ENCODE measurements around the gene GPR162. TPM values are rescaled to one million over a fixed set of nuclear protein-coding genes. Genes with fewer than 3 reads are reported as not detected.
A peak's percentile ranks its signal among the peaks of the same experiment; 100 is the strongest.

GPR162 gene
- polyA plus RNA-seq, 6 donors from 2014 or later = not detected

DNA sequence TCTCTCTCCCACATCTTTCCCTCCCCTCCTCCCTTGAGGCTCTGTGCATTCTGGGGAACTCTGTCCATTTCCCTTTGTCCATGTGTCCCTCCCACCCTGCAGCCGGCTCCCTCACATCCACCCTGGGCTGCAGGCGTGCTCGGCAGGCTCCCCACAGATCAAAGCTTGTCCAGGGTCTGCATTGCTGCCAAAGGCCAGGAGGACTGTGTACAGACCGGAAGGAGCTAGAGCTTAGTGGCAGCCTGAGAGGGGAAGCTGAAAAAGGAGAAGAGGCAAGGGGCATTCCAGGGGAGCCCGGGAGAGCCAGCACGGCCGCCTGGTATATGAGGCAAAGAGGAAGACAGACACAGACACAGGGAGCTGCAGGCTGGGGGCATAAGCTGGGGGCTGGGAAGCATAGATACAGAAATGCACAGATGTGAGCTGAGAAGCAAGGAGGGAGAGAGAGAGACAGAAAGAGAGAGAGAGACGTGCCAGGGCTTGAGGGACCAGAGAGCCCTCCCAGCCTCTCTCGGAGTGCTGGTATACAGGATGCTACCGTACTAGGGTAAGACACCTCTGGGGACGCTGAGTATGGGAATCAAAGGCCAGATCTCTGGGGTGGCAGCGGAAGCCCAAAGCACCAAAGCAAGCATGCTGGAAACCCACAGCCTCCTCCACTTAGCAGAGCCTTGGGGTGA, 29.0 kb upstream of the GPR162 start:
- Mint-ChIP-seq H3K27me3 (peaks cover 45 to 71% (median 69%) of the 10 kb centered on the region in 3 donors), H3K9me3 (peaks cover 0 to 3% (median 0%) of the 10 kb centered on the region in 7 donors), H3K27ac (peak overlapping the region in 1 of 6 donors; percentile 29), H3K36me3 (no peaks in the 10 kb centered on the region), H3K4me1 (peaks cover 18 to 24% (median 21%) of the 10 kb centered on the region in 3 donors), H3K4me3 (peak overlapping the region; percentile 3 to 85 (median 57))
- peak; percentile 26 for DNase-seq
- ATAC-seq (ENCODE audit: low read depth in 2 of 2) = peak; percentile 94

DNA sequence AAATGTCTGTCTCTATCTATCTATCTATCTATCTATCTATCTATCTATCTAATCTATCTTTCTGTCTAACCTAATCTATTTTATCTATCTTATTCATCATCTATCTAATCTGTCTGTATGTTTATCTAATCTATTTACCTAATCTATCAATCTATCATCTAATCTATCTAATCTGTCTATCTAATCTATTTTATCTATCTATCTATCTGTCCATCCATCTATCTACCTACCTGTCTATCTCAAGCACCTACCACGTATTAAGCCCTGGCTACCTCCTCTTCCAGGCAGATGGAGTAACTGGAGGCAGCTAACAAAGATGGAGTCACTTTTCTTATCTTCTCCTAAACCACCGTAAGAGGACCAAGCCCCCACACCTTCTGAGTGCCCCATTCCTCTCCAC, 26.5 kb upstream of the GPR162 start:
- ATAC-seq (ENCODE audit: low read depth in 2 of 2) (no peak), DNase-seq (no peak)
- no peak overlapping the region for H3K27ac Mint-ChIP-seq
- H3K27me3 Mint-ChIP-seq = peaks cover 53 to 71% (median 70%) of the 10 kb centered on the region in 3 donors
- H3K9me3 Mint-ChIP-seq = peaks cover 0 to 3% (median 0%) of the 10 kb centered on the region in 7 donors
- H3K4me1 Mint-ChIP-seq = peaks cover 18 to 24% (median 21%) of the 10 kb centered on the region in 3 donors
- H3K4me3 Mint-ChIP-seq = no peak overlapping the region
- H3K36me3 Mint-ChIP-seq = no peaks in the 10 kb centered on the region

DNA sequence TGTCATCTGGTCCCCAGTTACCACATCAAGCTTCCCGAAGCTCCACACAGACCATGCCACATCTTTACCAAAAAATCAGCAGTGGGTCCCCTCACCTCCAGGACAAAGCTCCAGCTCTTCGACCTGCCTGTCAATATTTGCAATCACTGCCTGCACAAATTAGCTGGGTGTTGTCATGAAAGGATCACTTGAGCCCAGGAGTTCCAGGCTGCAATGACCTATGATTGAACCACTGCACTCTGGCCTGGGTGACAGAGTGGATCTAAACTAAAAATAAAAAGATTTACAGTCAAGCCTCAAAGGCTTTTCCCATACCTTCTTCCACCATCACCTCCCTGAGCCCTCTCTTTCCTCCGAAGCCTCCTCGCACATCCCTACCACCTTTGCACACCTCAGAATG, 25.0 kb upstream of the GPR162 start:
- no peak for ATAC-seq (ENCODE audit: low read depth in 2 of 2)
- DNase-seq = no peak
- Mint-ChIP-seq H3K4me1 (peaks cover 18 to 24% (median 21%) of the 10 kb centered on the region in 3 donors), H3K27me3 (peaks cover 53 to 71% (median 70%) of the 10 kb centered on the region in 3 donors), H3K4me3 (no peak overlapping the region), H3K27ac (peak overlapping the region in 2 of 6 donors; percentile 3 to 4), H3K9me3 (peaks cover 0 to 3% (median 0%) of the 10 kb centered on the region in 7 donors), H3K36me3 (no peaks in the 10 kb centered on the region)

DNA sequence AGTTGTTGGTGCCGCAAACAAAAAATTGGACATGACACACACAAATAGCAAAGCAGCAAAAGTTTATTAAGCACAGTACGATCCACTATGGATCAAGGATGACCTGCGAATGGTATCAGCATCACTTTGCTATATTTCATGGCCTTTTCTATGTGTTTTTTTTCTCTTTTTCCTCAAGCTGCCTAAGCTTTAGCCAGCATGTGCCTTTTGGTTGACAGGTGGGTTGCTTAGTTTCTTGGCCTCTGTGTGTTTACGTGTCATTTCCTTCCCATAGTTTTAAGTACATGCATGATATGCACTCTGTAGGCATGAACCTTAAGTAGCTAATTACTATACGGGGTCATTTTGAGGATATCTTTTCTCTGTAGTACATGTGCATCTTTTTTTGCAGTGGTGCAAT, 22.5 kb upstream of the GPR162 start:
- ATAC-seq (ENCODE audit: low read depth in 2 of 2) = no peak
- DNase-seq = no peak
- Mint-ChIP-seq H3K27me3 (peaks cover 42 to 59% (median 49%) of the 10 kb centered on the region in 3 donors), H3K9me3 (no peaks in the 10 kb centered on the region), H3K4me1 (peaks cover 0 to 3% (median 0%) of the 10 kb centered on the region in 3 donors), H3K27ac (no peak overlapping the region), H3K4me3 (no peak overlapping the region), H3K36me3 (no peaks in the 10 kb centered on the region)

DNA sequence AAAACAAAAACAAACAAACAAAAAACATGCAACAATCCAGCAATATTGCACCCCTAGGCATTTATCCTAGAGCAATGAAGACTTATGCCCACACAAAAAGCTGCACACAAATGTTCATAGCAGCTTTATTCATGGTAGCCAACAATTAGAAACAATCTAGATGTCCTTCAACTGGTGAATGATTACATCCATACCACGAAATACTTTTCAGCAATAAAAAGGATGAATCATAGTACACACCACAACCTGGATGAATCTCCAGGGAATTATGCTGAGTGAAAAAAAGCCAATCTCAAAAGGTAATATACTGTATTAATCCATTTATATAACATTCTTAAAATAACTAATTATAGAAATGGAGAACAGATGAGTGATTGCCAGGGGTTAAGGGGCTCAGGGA, 14.5 kb upstream of the GPR162 start:
- peaks cover 0 to 6% (median 0%) of the 10 kb centered on the region in 3 donors for H3K4me1 Mint-ChIP-seq
- H3K27ac Mint-ChIP-seq = no peak overlapping the region
- H3K9me3 Mint-ChIP-seq = no peaks in the 10 kb centered on the region
- DNase-seq (no peak), ATAC-seq (ENCODE audit: low read depth in 2 of 2) (no peak)
- no peaks in the 10 kb centered on the region for H3K36me3 Mint-ChIP-seq
- H3K4me3 Mint-ChIP-seq = no peak overlapping the region
- H3K27me3 Mint-ChIP-seq = peaks cover 0 to 18% (median 5%) of the 10 kb centered on the region in 3 donors

DNA sequence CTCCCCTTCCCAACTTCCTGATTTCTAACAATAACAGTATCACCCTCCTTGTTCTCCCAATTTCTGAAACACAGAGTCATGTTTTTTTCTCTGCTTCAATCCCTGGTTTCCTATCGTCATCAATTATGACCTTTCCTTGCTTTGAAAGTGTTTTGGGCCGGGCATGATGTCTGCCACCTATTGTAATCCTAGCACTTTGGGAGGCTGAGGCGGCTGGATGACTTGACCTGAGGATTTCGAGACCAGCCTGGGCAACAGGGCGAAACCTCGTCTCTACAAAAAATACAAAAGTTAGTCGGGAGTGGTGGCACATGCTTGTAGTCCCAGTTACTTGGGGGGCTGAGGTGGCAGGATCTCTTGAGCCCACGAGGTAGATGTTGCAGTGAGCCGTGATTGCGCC, 12.6 kb upstream of the GPR162 start:
- Mint-ChIP-seq H3K4me1 (peaks cover 0 to 14% (median 0%) of the 10 kb centered on the region in 3 donors), H3K27ac (no peak overlapping the region), H3K36me3 (no peaks in the 10 kb centered on the region), H3K4me3 (no peak overlapping the region), H3K9me3 (no peaks in the 10 kb centered on the region), H3K27me3 (peaks cover 3 to 17% (median 10%) of the 10 kb centered on the region in 3 donors)
- DNase-seq (no peak), ATAC-seq (ENCODE audit: low read depth in 2 of 2) (no peak)

DNA sequence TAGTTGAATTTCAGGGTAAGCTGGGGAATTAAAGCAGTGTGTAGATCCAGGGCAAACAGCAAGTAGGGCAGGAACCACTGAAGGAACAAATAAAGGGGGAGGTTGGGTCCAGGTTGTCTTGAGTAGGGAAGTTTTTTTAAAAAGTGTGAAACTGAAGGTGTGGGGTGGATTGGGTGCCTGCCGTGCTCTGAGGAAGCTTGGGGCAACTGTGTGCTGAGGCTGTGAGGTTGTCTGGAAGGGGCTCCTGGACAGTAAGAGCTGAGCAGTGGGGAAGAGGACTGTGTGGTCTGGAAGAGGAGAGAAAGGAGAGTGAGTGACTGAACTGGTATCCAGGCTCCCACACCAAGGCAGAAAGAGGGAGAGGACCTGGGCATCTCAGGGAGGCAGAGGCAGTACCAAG, 10.9 kb upstream of the GPR162 start:
- peaks cover 10 to 23% (median 14%) of the 10 kb centered on the region in 3 donors for H3K27me3 Mint-ChIP-seq
- no peaks in the 10 kb centered on the region for H3K36me3 Mint-ChIP-seq
- ATAC-seq (ENCODE audit: low read depth in 2 of 2) (no peak), DNase-seq (no peak)
- no peaks in the 10 kb centered on the region for H3K9me3 Mint-ChIP-seq
- H3K27ac Mint-ChIP-seq = peak overlapping the region in 1 of 6 donors; percentile 89
- no peak overlapping the region for H3K4me3 Mint-ChIP-seq
- peaks cover 0 to 14% (median 0%) of the 10 kb centered on the region in 3 donors for H3K4me1 Mint-ChIP-seq

DNA sequence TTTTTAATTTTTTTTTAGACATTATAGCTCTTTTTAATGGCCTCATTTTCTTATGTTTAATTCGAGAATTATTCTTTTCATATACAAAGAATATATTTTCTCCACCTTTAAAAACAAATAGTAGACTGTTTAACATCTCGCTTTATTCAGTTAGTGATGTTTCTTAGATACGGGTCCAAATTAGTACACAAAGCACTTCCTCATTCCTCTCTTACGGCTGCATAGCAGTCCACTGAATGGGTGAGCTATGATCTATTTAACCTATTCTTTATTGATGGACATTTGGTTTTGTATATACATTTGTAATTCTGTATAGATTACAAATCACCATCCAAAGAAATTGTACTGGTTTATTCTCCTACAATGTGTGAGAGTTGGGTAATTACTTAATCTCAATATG, 8.3 kb upstream of the GPR162 start:
- no peak for ATAC-seq (ENCODE audit: low read depth in 2 of 2)
- Mint-ChIP-seq H3K27me3 (peaks cover 14 to 29% (median 22%) of the 10 kb centered on the region in 3 donors), H3K4me3 (no peak overlapping the region), H3K36me3 (no peaks in the 10 kb centered on the region), H3K9me3 (no peaks in the 10 kb centered on the region), H3K4me1 (peaks cover 0 to 15% (median 3%) of the 10 kb centered on the region in 3 donors), H3K27ac (no peak overlapping the region)
- no peak for DNase-seq

DNA sequence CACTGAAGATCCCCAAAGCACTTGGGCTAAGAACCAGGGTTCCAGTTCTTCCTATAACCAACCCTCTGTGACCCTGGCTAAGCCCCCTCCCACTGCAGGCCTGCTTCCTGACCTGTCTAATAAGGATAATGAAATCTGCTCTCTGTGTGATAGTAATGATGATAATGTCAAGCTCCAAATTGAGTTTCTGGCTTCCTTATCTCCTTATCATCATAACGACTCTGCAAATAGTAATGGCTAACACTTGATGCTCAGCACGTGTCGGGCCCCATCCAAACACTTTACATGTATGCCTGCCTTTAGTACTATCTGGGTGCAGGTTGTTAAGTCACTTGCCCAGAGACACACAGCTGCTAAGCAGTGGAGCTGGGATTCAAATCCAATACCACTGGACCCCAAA, 5.0 kb upstream of the GPR162 start:
- Mint-ChIP-seq H3K36me3 (no peaks in the 10 kb centered on the region), H3K27ac (no peak overlapping the region), H3K27me3 (peaks cover 30 to 50% (median 47%) of the 10 kb centered on the region in 3 donors)

DNA sequence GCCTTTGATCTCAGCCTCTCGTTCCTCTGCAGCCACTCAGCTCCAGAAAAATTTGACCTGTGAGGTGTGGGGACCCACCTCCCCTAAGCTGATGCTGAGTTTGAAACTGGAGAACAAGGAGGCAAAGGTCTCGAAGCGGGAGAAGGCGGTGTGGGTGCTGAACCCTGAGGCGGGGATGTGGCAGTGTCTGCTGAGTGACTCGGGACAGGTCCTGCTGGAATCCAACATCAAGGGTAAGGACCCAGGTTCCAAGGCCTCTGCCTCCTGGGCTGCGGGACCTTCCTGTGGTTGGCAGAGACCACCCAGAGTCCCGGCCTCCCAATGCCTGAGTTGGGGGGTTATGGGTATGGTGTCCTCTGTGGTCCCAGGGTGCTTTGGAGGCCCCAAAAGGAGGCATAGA, 4.5 kb upstream of the GPR162 start:
- ATAC-seq (ENCODE audit: low read depth in 2 of 2) (no peak), DNase-seq (no peak)
- peaks cover 30 to 54% (median 52%) of the 10 kb centered on the region in 3 donors for H3K27me3 Mint-ChIP-seq
- H3K9me3 Mint-ChIP-seq = no peaks in the 10 kb centered on the region
- H3K27ac Mint-ChIP-seq = no peak overlapping the region
- no peaks in the 10 kb centered on the region for H3K36me3 Mint-ChIP-seq
- peak overlapping the region in 1 of 8 donors; percentile 66 for H3K4me3 Mint-ChIP-seq
- H3K4me1 Mint-ChIP-seq = peaks cover 10 to 21% (median 11%) of the 10 kb centered on the region in 3 donors

More for the DNA sequence above, 5.0 kb upstream of the GPR162 start:
- Mint-ChIP-seq H3K4me1 (peaks cover 7 to 20% (median 7%) of the 10 kb centered on the region in 3 donors), H3K4me3 (no peak overlapping the region), H3K9me3 (no peaks in the 10 kb centered on the region)
- ATAC-seq (ENCODE audit: low read depth in 2 of 2) (no peak), DNase-seq (no peak)

DNA sequence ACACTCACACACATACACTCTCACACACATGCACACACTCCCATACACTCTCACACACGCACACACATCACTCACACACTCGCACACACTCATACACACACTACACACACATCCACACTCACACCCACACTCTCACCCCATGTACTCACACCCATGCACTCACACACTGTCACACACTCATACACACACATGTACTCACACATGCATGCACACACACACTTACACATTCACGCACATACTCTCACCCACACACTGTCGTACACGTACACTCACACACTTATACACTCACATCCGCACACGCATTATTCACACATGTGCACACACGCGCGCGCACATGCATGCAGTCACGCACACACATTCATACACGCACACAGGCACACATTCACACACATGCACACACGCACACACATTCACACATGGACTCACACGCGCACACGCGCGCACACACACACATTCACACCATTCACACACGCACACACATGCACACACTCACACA, 3.9 kb upstream of the GPR162 start:
- Mint-ChIP-seq H3K27me3 (peaks cover 27 to 60% (median 58%) of the 10 kb centered on the region in 3 donors), H3K9me3 (no peaks in the 10 kb centered on the region), H3K36me3 (no peaks in the 10 kb centered on the region), H3K27ac (peak overlapping the region in 2 of 6 donors; percentile 28 to 54), H3K4me3 (no peak overlapping the region), H3K4me1 (peaks cover 12 to 18% (median 17%) of the 10 kb centered on the region in 3 donors)
- no peak for DNase-seq
- ATAC-seq (ENCODE audit: low read depth in 2 of 2) = no peak

DNA sequence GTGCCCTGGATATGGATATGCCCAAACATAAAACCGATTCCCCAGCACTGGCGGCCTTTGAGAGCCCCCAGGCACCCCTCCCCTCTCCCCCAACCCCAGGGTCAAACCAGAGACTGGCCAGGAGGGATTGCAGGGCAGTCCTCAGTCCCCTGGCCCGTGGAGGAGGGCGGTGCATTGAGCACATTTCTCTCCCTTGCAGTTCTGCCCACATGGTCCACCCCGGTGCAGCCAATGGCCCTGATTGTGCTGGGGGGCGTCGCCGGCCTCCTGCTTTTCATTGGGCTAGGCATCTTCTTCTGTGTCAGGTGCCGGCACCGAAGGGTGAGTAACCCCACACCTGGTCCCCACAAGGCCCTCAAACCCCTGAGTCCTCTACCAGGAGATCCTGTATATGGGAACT, 3.4 kb upstream of the GPR162 start:
- ATAC-seq (ENCODE audit: low read depth in 2 of 2) (no peak), DNase-seq (no peak)
- peaks cover 12 to 17% (median 17%) of the 10 kb centered on the region in 3 donors for H3K4me1 Mint-ChIP-seq
- H3K27ac Mint-ChIP-seq = no peak overlapping the region
- H3K4me3 Mint-ChIP-seq = no peak overlapping the region
- no peaks in the 10 kb centered on the region for H3K36me3 Mint-ChIP-seq
- no peaks in the 10 kb centered on the region for H3K9me3 Mint-ChIP-seq
- H3K27me3 Mint-ChIP-seq = peaks cover 31 to 66% (median 63%) of the 10 kb centered on the region in 3 donors

DNA sequence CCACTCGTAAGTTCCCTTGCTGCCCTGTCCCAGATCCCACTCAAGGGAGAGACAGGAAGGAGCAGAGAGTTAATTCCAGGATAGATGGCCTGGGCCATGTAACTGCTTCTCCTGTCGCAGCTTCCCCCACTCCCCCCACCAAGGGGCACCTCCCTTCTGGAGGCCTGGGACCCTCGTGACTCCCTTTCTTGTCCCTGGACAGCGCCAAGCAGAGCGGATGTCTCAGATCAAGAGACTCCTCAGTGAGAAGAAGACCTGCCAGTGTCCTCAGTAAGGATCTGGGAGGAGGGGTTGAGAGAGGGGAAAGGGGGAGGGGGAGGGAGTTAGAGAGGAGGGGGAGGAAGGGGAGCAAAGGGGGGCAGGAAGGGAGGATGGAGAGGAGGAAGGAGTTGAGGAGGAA, 3.0 kb upstream of the GPR162 start:
- no peaks in the 10 kb centered on the region for H3K36me3 Mint-ChIP-seq
- H3K27ac Mint-ChIP-seq = no peak overlapping the region
- peaks cover 12 to 17% (median 17%) of the 10 kb centered on the region in 3 donors for H3K4me1 Mint-ChIP-seq
- peaks cover 32 to 70% (median 67%) of the 10 kb centered on the region in 3 donors for H3K27me3 Mint-ChIP-seq
- no peak overlapping the region for H3K4me3 Mint-ChIP-seq
- DNase-seq = no peak
- H3K9me3 Mint-ChIP-seq = no peaks in the 10 kb centered on the region
- ATAC-seq (ENCODE audit: low read depth in 2 of 2) = no peak

Data from naive B cell (primary cell).